DOHH2 (cell line): ENCODE results near the gene C3orf18.

Experiments used
- H3F3A ChIP-seq: fragments of 200-600 bp; sonication (generic), shearing (Covaris generic); 2 replicates; pipeline ENCODE4 v1.6.0; 2016; ENCODE audit warnings: antibody characterized with exemption, mild to moderate bottlenecking; ENCODE audit not compliant: control insufficient read depth, insufficient read depth
- H3K27ac ChIP-seq: fragments of 200-600 bp; sonication (generic); 2 replicates; pipeline ENCODE4 v1.5.1; 2014; ENCODE audit warnings: low read depth, mild to moderate bottlenecking, low read length, moderate library complexity
- H3K27me3 ChIP-seq: fragments of 200-600 bp; sonication (generic); 2 replicates; pipeline ENCODE4 v1.6.1; 2014; ENCODE audit warnings: mild to moderate bottlenecking, low read length, mixed read lengths; ENCODE audit not compliant: control insufficient read depth
- H3K36me3 ChIP-seq: fragments of 200-600 bp; sonication (generic); 2 replicates; pipeline ENCODE4 v1.6.1; 2014; ENCODE audit warnings: mild to moderate bottlenecking, low read length, moderate library complexity, mixed read lengths; ENCODE audit not compliant: control insufficient read depth
- H3K4me1 ChIP-seq: fragments of 200-600 bp; sonication (generic); 2 replicates; pipeline ENCODE4 v1.6.1; 2014; ENCODE audit warnings: mild to moderate bottlenecking, low read length, mixed read lengths; ENCODE audit not compliant: control insufficient read depth
- H3K4me2 ChIP-seq: fragments of 200-600 bp; sonication (generic); 2 replicates; pipeline ENCODE4 v1.6.0; 2014; ENCODE audit warnings: mild to moderate bottlenecking, low read length, moderate library complexity
- H3K4me3 ChIP-seq: fragments of 200-600 bp; sonication (generic); 2 replicates; pipeline ENCODE4 v1.5.1; 2014; ENCODE audit warnings: mild to moderate bottlenecking, low read length, mixed read lengths
- H3K79me2 ChIP-seq: fragments of 200-600 bp; sonication (generic); 2 replicates; pipeline ENCODE4 v1.6.1; 2014; ENCODE audit warnings: mild to moderate bottlenecking, low read length, mixed read lengths; ENCODE audit not compliant: control insufficient read depth
- H3K9me2 ChIP-seq: fragments of 200-600 bp; sonication (generic); replicated peaks from 2 replicates; pipeline ENCODE4 v1.6.1; 2014; ENCODE audit warnings: mild to moderate bottlenecking, low read length, mixed read lengths; ENCODE audit not compliant: control insufficient read depth
- H3K9me3 ChIP-seq: fragments of 200-600 bp; sonication (generic); 2 replicates; pipeline ENCODE4 v1.6.1; 2014; ENCODE audit warnings: antibody characterized with exemption, low read length, mixed read lengths; ENCODE audit not compliant: control insufficient read depth, insufficient read depth
- H4K20me1 ChIP-seq: fragments of 200-600 bp; sonication (generic); 2 replicates; pipeline ENCODE4 v1.6.0; 2014; ENCODE audit warnings: low read depth, mild to moderate bottlenecking, antibody characterized with exemption, low read length, moderate library complexity; ENCODE audit not compliant: control insufficient read depth, insufficient read depth
- EZH2phosphoT487 ChIP-seq: fragments of 200-600 bp; sonication (generic); IDR thresholded peaks from 2 replicates; pipeline ENCODE4 v1.6.1; 2017; ENCODE audit warnings: borderline replicate concordance, mild to moderate bottlenecking, antibody characterized with exemption, low read length, moderate library complexity, mixed read lengths
- TF ChIP-seq, protein P1 (sequence below): fragments of 200-600 bp; sonication (generic); IDR thresholded peaks from one replicate; pipeline ENCODE4 v1.5.1; 2014; ENCODE audit warnings: antibody characterized with exemption, mild to moderate bottlenecking, low read depth, low read length; ENCODE audit not compliant: poor library complexity, severe bottlenecking

C3orf18 gene

DNA sequence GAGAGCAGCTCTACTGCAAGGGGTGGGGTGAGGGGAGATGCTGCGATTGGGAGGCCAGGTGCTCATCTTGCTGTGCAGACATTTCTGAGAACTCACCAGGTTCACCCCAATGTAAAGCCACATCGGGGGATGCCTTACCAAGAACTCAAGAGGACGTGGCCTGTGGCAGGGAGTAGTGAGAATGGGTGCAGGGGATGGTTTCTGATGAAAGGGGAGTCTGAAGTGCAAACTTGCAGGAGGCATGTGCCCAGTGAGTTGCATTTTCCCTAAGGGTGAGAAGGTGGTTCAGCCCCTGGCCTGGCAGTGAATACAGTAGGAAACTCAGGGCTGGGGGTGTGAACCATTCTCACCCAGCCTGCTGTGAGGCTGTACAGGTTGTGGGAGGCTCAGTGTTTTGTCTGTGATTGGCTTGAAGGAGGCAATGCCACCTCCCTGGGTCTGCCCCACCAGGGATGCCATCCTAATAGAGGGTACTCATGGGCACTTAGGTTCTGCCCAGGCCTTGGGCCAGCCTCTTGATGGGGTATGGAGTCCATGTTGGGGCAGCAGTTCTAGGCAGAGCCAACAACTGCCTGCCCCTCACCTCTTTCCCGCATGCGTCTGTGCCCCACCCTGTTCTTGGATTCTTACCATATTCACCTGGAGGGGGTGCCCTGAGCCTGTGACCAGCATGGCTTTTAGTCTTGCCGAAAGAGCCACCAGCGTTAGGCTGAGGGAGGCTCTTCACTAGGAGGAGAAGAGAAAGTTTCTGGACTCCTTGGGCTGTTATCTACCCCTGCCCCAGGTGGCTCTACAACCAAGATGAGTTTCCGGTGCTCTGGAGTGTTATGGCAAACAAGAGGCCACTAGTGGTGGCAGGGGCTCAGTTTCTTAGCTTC is 6.3 kb upstream of the C3orf18 start:
- Histone ChIP-seq H3K4me3 (no peak overlapping the region), H3K27ac (no peak overlapping the region), H3K9me2 (no peaks in the 10 kb centered on the region), H3K36me3 (peaks cover 10% of the 10 kb centered on the region), H3K79me2 (peaks cover 10% of the 10 kb centered on the region), H3F3A (no peaks in the 10 kb centered on the region), H3K27me3 (no peaks in the 10 kb centered on the region), H3K4me1 (peaks cover 9% of the 10 kb centered on the region), H4K20me1 (no peaks in the 10 kb centered on the region), H3K9me3 (no peaks in the 10 kb centered on the region), H3K4me2 (no peak overlapping the region)
- TF ChIP-seq EZH2phosphoT487, result no peak
- TF ChIP-seq, protein P1, sequence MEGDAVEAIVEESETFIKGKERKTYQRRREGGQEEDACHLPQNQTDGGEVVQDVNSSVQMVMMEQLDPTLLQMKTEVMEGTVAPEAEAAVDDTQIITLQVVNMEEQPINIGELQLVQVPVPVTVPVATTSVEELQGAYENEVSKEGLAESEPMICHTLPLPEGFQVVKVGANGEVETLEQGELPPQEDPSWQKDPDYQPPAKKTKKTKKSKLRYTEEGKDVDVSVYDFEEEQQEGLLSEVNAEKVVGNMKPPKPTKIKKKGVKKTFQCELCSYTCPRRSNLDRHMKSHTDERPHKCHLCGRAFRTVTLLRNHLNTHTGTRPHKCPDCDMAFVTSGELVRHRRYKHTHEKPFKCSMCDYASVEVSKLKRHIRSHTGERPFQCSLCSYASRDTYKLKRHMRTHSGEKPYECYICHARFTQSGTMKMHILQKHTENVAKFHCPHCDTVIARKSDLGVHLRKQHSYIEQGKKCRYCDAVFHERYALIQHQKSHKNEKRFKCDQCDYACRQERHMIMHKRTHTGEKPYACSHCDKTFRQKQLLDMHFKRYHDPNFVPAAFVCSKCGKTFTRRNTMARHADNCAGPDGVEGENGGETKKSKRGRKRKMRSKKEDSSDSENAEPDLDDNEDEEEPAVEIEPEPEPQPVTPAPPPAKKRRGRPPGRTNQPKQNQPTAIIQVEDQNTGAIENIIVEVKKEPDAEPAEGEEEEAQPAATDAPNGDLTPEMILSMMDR, result no peak

DNA sequence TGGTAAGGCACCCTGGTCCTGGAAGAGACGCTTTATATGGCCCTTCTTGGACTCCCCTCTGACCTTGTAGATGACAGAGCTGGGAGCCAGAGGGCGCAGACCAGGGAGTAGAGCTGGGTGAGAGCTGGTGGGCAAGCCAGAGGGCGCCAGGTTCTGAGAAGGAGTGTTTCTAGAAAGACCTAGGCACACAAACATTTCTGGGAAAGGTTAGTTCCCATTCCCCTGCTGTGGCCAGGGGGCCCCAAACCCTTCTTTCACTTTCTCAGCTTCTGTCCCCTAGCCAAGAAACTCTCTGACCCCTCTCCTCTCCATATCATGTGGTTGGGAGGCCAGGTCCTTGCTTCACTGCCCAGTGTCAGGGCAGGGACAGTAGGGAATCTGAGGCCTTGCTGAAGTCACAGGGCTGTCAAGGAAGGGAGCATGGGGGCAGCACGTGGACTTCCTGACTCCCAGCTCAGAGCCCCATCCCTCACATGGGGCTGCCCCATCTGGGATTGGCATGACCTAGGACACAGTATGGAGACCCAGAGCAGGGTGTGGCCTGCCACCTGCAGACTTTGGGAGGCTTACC is 5.3 kb upstream of the C3orf18 start:
- Histone ChIP-seq H3K4me2 (no peak overlapping the region), H3K4me3 (no peak overlapping the region), H3F3A (no peaks in the 10 kb centered on the region), H3K27ac (no peak overlapping the region), H3K27me3 (no peaks in the 10 kb centered on the region), H4K20me1 (no peaks in the 10 kb centered on the region), H3K4me1 (peaks cover 18% of the 10 kb centered on the region), H3K9me2 (no peaks in the 10 kb centered on the region), H3K79me2 (peaks cover 10% of the 10 kb centered on the region), H3K36me3 (peaks cover 10% of the 10 kb centered on the region), H3K9me3 (no peaks in the 10 kb centered on the region)
- TF ChIP-seq EZH2phosphoT487, result no peak
- TF ChIP-seq, protein P1, result no peak

DNA sequence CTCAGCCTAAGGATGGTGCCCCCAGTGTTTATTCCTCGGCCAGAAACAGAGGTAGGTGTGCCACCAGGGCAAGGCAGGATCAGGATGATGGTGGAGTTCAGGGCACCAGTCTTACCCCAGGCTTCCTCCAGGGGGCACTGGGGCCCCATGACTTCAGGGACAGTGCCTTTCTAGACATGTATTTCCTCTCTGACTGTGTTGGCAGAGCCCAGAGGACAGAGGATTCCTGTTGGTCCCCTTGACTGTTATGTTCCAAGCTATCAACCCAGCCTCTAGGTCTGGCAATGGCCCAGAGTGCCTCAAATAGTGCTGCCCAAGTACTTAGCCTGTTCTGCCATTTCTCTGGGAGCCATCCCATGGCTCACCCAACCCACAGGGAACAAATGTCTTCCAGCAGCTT is 4.6 kb upstream of the C3orf18 start:
- H3K9me2 ChIP-seq, result no peaks in the 10 kb centered on the region
- H3K4me3 ChIP-seq, result no peak overlapping the region
- H3K27ac ChIP-seq, result no peak overlapping the region
- peaks cover 10% of the 10 kb centered on the region for H3K79me2 ChIP-seq
- peaks cover 3% of the 10 kb centered on the region for H3K27me3 ChIP-seq
- no peak overlapping the region for H3K4me2 ChIP-seq
- no peaks in the 10 kb centered on the region for H3K9me3 ChIP-seq
- TF ChIP-seq, protein P1, result peak; percentile 78
- TF ChIP-seq EZH2phosphoT487, result no peak
- H3K4me1 ChIP-seq, result peaks cover 25% of the 10 kb centered on the region
- H3F3A ChIP-seq, result no peaks in the 10 kb centered on the region
- no peaks in the 10 kb centered on the region for H4K20me1 ChIP-seq
- peaks cover 10% of the 10 kb centered on the region for H3K36me3 ChIP-seq
